Breast epithelium (tissue), 4 donors: ENCODE data around the gene UNC5A. TPM values are rescaled to one million over a fixed set of nuclear protein-coding genes. Genes with fewer than 3 reads are reported as not detected.

ENCODE experiments used
- DNase-seq, 2 donors: peaks; one replicate each; pipeline ENCODE4 v3.0.0-alpha.2; 2019; ENCODE audit warnings: low spot score in 2 of 2
- H3K27ac ChIP-seq, 2 donors: fragments of 200-600 bp; sonication (generic) in 1 of 2; one replicate each; pipeline ENCODE4 v1.5.1; 2016 to 2019; ENCODE audit warnings: mild to moderate bottlenecking in 1 of 2
- H3K27me3 ChIP-seq, 2 donors: fragments of 200-600 bp; sonication (generic) in 1 of 2; one replicate each; pipeline versions ENCODE4 v1.5.1 to v1.6.0; 2017 to 2019; ENCODE audit warnings: control low read depth in 1 of 2, mild to moderate bottlenecking in 1 of 2
- H3K36me3 ChIP-seq: fragments of 200-600 bp; one replicate; pipeline ENCODE4 v1.5.1; 2019
- H3K4me1 ChIP-seq, 2 donors: fragments of 200-600 bp; sonication (generic); one replicate each; pipeline ENCODE4 v1.5.1; 2016 to 2019; ENCODE audit warnings: control low read depth in 1 of 2
- H3K4me3 ChIP-seq, 3 donors: fragments of 200-600 bp; sonication (generic); 1 replicate in 2 of 3; 2 replicates in 1 of 3; pipeline ENCODE4 v1.5.1; 2016 to 2019; ENCODE audit warnings: mild to moderate bottlenecking in 3 of 3, moderate library complexity in 2 of 3
- H3K9me3 ChIP-seq, 2 donors: fragments of 200-600 bp; sonication (generic) in 1 of 2; one replicate each; pipeline ENCODE4 v1.5.1; 2016 to 2019; ENCODE audit warnings: control low read depth in 1 of 2
- CTCF ChIP-seq, 3 donors: fragments of 450-650 bp; IDR thresholded peaks; one replicate each; pipeline ENCODE4 v1.5.1; 2016 to 2017; ENCODE audit warnings: antibody characterized with exemption in 3 of 3, mild to moderate bottlenecking in 3 of 3, moderate library complexity in 3 of 3
- POLR2A ChIP-seq: fragments of 450-650 bp; IDR thresholded peaks from one replicate; pipeline ENCODE4 v1.6.1; 2016; ENCODE audit warnings: antibody characterized with exemption, mild to moderate bottlenecking, moderate library complexity
- POLR2AphosphoS5 ChIP-seq, 3 donors: sonication (generic); formaldehyde crosslinking; IDR thresholded peaks; one replicate each; pipeline ENCODE4 v1.6.1; 2017; ENCODE audit warnings: antibody characterized with exemption in 3 of 3
- intact Hi-C: fragments of 100-400 bp; cut with DNase I; formaldehyde crosslinking; loops from one replicate; pipeline ENCODE4 v1.15.1; 2023; ENCODE audit warnings: low total_unique reads
- total RNA-seq, 3 donors: library from RNA; depleted of rRNA; stranded (reverse); fragments of >200 nt; gene quantifications; one replicate each; pipeline ENCODE4 v1.1.0, GENCODE V29; 2016

The UNC5A gene
- total RNA-seq, 3 donors from 2014 or later: 0.15 to 2.9 TPM; not detected in 1

- H3K27me3 ChIP-seq: peaks cover 0 to 63% of the 10 kb centered on the region in 2 donors
- no peak for DNase-seq
- H3K4me1 ChIP-seq: no peaks in the 10 kb centered on the region
- TF ChIP-seq POLR2AphosphoS5 (IDR thresholded peaks at IDR 0.05): no peak
- TF ChIP-seq CTCF (IDR thresholded peaks at IDR 0.05): no peak
- no peak for TF ChIP-seq POLR2A
- H3K36me3 ChIP-seq: no peaks in the 10 kb centered on the region
- H3K4me3 ChIP-seq: no peak overlapping the region
- intact Hi-C loops: no loop called here
- no peaks in the 10 kb centered on the region for H3K9me3 ChIP-seq
- no peak overlapping the region for H3K27ac ChIP-seq
These were observed 39.4 kb downstream of the UNC5A start for GRCh38 chr5:176849611-176850227.

- H3K27me3 ChIP-seq: peaks cover 0 to 61% of the 10 kb centered on the region in 2 donors
- no peak overlapping the region for H3K4me3 ChIP-seq
- no peak overlapping the region for H3K27ac ChIP-seq
- H3K4me1 ChIP-seq: no peaks in the 10 kb centered on the region
- TF ChIP-seq POLR2A (no peak), CTCF (IDR thresholded peaks at IDR 0.05) (no peak), POLR2AphosphoS5 (IDR thresholded peaks at IDR 0.05) (no peak)
- no peaks in the 10 kb centered on the region for H3K9me3 ChIP-seq
- intact Hi-C loops: no loop called here
- DNase-seq: no peak
- no peaks in the 10 kb centered on the region for H3K36me3 ChIP-seq
These were observed 40.2 kb downstream of the UNC5A start for GRCh38 chr5:176850371-176851245.

GRCh38 chr5:176851380-176851779 lies 41.0 kb downstream of the UNC5A start:
- DNase-seq: no peak
- peaks cover 0 to 63% of the 10 kb centered on the region in 2 donors for H3K27me3 ChIP-seq
- no peaks in the 10 kb centered on the region for H3K9me3 ChIP-seq
- no peaks in the 10 kb centered on the region for H3K36me3 ChIP-seq
- TF ChIP-seq POLR2AphosphoS5 (IDR thresholded peaks at IDR 0.05): no peak
- TF ChIP-seq CTCF (IDR thresholded peaks at IDR 0.05): no peak
- TF ChIP-seq POLR2A: no peak
- no peak overlapping the region for H3K4me3 ChIP-seq
- no peaks in the 10 kb centered on the region for H3K4me1 ChIP-seq
- no peak overlapping the region for H3K27ac ChIP-seq
- intact Hi-C loops: no loop called here

- H3K27ac ChIP-seq: no peak overlapping the region
- no peaks in the 10 kb centered on the region for H3K4me1 ChIP-seq
- no peak overlapping the region for H3K4me3 ChIP-seq
- no peaks in the 10 kb centered on the region for H3K9me3 ChIP-seq
- DNase-seq: no peak
- peaks cover 0 to 61% of the 10 kb centered on the region in 2 donors for H3K27me3 ChIP-seq
- H3K36me3 ChIP-seq: no peaks in the 10 kb centered on the region
- intact Hi-C loops: no loop called here
- TF ChIP-seq CTCF (IDR thresholded peaks at IDR 0.05) (no peak), POLR2AphosphoS5 (IDR thresholded peaks at IDR 0.05) (no peak), POLR2A (no peak)
These were observed 41.7 kb downstream of the UNC5A start for GRCh38 chr5:176851871-176852658.
